LoVo (cell line): ENCODE data around the gene CBFA2T3.

Experiments
- DNase-seq: peaks from one replicate; pipeline ENCODE4 v3.0.0-alpha.2; 2016; ENCODE audit warnings: low spot score

Gene CBFA2T3

GRCh38 chr16:88995746-88996535 lies 18.9 kb upstream of the CBFA2T3 start:
- DNase-seq, result no peak

- no peak for DNase-seq
Measured at GRCh38 chr16:88995194-88995593, 18.2 kb upstream of the CBFA2T3 start.

- DNase-seq, result no peak
Measured at GRCh38 chr16:88994695-88995094, 17.7 kb upstream of the CBFA2T3 start.

- DNase-seq, result no peak
Measured at GRCh38 chr16:88993946-88994600, 17.1 kb upstream of the CBFA2T3 start.

- DNase-seq, result no peak
Measured at GRCh38 chr16:88993166-88993761, 16.3 kb upstream of the CBFA2T3 start.

- no peak for DNase-seq
Measured at GRCh38 chr16:88992351-88993165, 15.6 kb upstream of the CBFA2T3 start.

GRCh38 chr16:88991813-88992350 lies 14.9 kb upstream of the CBFA2T3 start:
- DNase-seq, result no peak

GRCh38 chr16:88989852-88990547 lies 13.0 kb upstream of the CBFA2T3 start:
- DNase-seq, result no peak

GRCh38 chr16:88988980-88989811 lies 12.2 kb upstream of the CBFA2T3 start:
- no peak for DNase-seq

GRCh38 chr16:88985521-88985920 lies 8.5 kb upstream of the CBFA2T3 start:
- DNase-seq, result no peak

- DNase-seq, result no peak
Measured at GRCh38 chr16:88983771-88984687, 7.0 kb upstream of the CBFA2T3 start.

GRCh38 chr16:88983165-88983564 lies 6.2 kb upstream of the CBFA2T3 start:
- DNase-seq, result no peak

GRCh38 chr16:88982286-88983084 lies 5.5 kb upstream of the CBFA2T3 start:
- DNase-seq, result no peak

- DNase-seq, result no peak
Measured at GRCh38 chr16:88979353-88980015, 2.5 kb upstream of the CBFA2T3 start.

GRCh38 chr16:88978608-88979346 lies 1.8 kb upstream of the CBFA2T3 start:
- no peak for DNase-seq

- DNase-seq, result no peak
Measured at GRCh38 chr16:88977812-88978607, 1.0 kb upstream of the CBFA2T3 start.
